Urothelium cell line (cell line): ENCODE data around the gene IFIT2.
"Not testable (repeated sequence)": the region's sequence is repeated elsewhere in the genome, so short reads cannot be mapped to it uniquely, and the experiment has no call there.

Experiments used
- DNase-seq: peaks from one replicate; pipeline ENCODE4 v3.0.0; 2011; ENCODE audit warnings: low spot score, mixed read lengths
- FAIRE-seq: peaks from 2 replicates; lab custom pipeline; 2011; peaks lifted over from hg19 to GRCh38; lab: Jason Lieb, UNC

IFIT2 gene

GRCh38 chr10:89337484-89337883 is 35.6 kb downstream of the IFIT2 start:
- DNase-seq (peak; percentile 59), FAIRE-seq (no peak)

- FAIRE-seq (no peak), DNase-seq (no peak)
These were observed 36.9 kb downstream of the IFIT2 start for GRCh38 chr10:89338713-89339112.

GRCh38 chr10:89339875-89340274 is 38.0 kb downstream of the IFIT2 start:
- FAIRE-seq (no peak), DNase-seq (no peak)

- no peak for FAIRE-seq
- no peak for DNase-seq
These were observed 39.8 kb downstream of the IFIT2 start for GRCh38 chr10:89341649-89342048.

GRCh38 chr10:89342206-89342958 is 40.5 kb downstream of the IFIT2 start:
- FAIRE-seq: no peak
- DNase-seq: no peak

GRCh38 chr10:89343089-89343767 is 41.4 kb downstream of the IFIT2 start:
- no peak for FAIRE-seq
- no peak for DNase-seq

GRCh38 chr10:89344156-89344555 is 42.3 kb downstream of the IFIT2 start:
- FAIRE-seq: no peak
- DNase-seq: no peak

- no peak for DNase-seq
- FAIRE-seq: no peak
These were observed 43.6 kb downstream of the IFIT2 start for GRCh38 chr10:89345367-89346000.

GRCh38 chr10:89346405-89347254 is 44.8 kb downstream of the IFIT2 start:
- FAIRE-seq (no peak), DNase-seq (no peak)

GRCh38 chr10:89347701-89348457 is 46.0 kb downstream of the IFIT2 start:
- DNase-seq: no peak
- FAIRE-seq: no peak

- DNase-seq (no peak), FAIRE-seq (no peak)
These were observed 46.6 kb downstream of the IFIT2 start for GRCh38 chr10:89348481-89348880.

- DNase-seq (no peak), FAIRE-seq (no peak)
These were observed 47.1 kb downstream of the IFIT2 start for GRCh38 chr10:89348975-89349374.

- FAIRE-seq, DNase-seq: not testable (repeated sequence)
These were observed 48.9 kb downstream of the IFIT2 start for GRCh38 chr10:89350631-89351315.

- FAIRE-seq (no peak), DNase-seq (peak; percentile 15)
These were observed 49.5 kb downstream of the IFIT2 start for GRCh38 chr10:89351412-89351779.

- DNase-seq (peak; percentile 42), FAIRE-seq (no peak)
These were observed 50.1 kb downstream of the IFIT2 start for GRCh38 chr10:89351780-89352597.

- DNase-seq (no peak), FAIRE-seq (no peak)
These were observed 51.0 kb downstream of the IFIT2 start for GRCh38 chr10:89352802-89353201.

GRCh38 chr10:89355394-89355931 is 53.6 kb downstream of the IFIT2 start:
- no peak for DNase-seq
- FAIRE-seq: no peak

- FAIRE-seq (no peak), DNase-seq (no peak)
These were observed 55.2 kb downstream of the IFIT2 start for GRCh38 chr10:89357096-89357495.

GRCh38 chr10:89357975-89358374 is 56.1 kb downstream of the IFIT2 start:
- DNase-seq (no peak), FAIRE-seq (no peak)
